Smooth muscle cell (in vitro differentiated cells): ENCODE data around the gene EHMT1. TPM values are rescaled to one million over a fixed set of nuclear protein-coding genes. Genes with fewer than 3 reads are reported as not detected.
A peak's percentile ranks its signal among the peaks of the same experiment; 100 is the strongest.

Source experiments
- DNase-seq: peaks from one replicate; lab custom pipeline; 2025; ENCODE audit not compliant: unreplicated experiment; lab: John Stamatoyannopoulos, UW
- H2AFZ ChIP-seq: fragments of 200-600 bp; sonication (generic); 2 replicates; pipeline ENCODE4 v1.6.0; 2016; ENCODE audit warnings: antibody characterized with exemption, low read depth, mild to moderate bottlenecking
- H3F3A ChIP-seq: fragments of 200-600 bp; sonication (generic); 2 replicates; pipeline ENCODE4 v1.6.0; 2017; ENCODE audit warnings: antibody characterized with exemption, low read depth
- H3K27ac ChIP-seq: fragments of 200-600 bp; sonication (generic); 2 replicates; pipeline ENCODE4 v1.5.1; 2016; ENCODE audit warnings: low read depth, mild to moderate bottlenecking
- H3K27me3 ChIP-seq: fragments of 200-600 bp; sonication (generic); 2 replicates; pipeline ENCODE4 v1.6.1; 2016; ENCODE audit warnings: low read depth, mild to moderate bottlenecking
- H3K36me3 ChIP-seq: fragments of 200-600 bp; sonication (generic); 2 replicates; pipeline ENCODE4 v1.5.1; 2016; ENCODE audit warnings: low read depth
- H3K4me1 ChIP-seq: fragments of 200-600 bp; sonication (generic); 2 replicates; pipeline ENCODE4 v1.5.1; 2016; ENCODE audit warnings: low read depth
- H3K4me2 ChIP-seq: fragments of 200-600 bp; sonication (generic); 2 replicates; pipeline ENCODE4 v1.6.0; 2016; ENCODE audit warnings: mild to moderate bottlenecking
- H3K4me3 ChIP-seq: fragments of 200-600 bp; sonication (generic); 2 replicates; pipeline ENCODE4 v1.5.1; 2016; ENCODE audit warnings: mild to moderate bottlenecking
- H3K79me2 ChIP-seq: fragments of 200-600 bp; sonication (generic); 2 replicates; pipeline ENCODE4 v1.6.0; 2016; ENCODE audit warnings: low read depth, mild to moderate bottlenecking
- H3K9ac ChIP-seq: fragments of 200-600 bp; sonication (generic); 2 replicates; pipeline ENCODE4 v1.6.0; 2016; ENCODE audit warnings: low read depth
- H3K9me3 ChIP-seq: fragments of 200-600 bp; sonication (generic); replicated peaks from 2 replicates; pipeline ENCODE4 v1.5.1; 2016; ENCODE audit warnings: low read depth
- H4K20me1 ChIP-seq: fragments of 200-600 bp; sonication (generic); 2 replicates; pipeline ENCODE4 v1.6.0; 2016; ENCODE audit warnings: low read depth
- CTCF ChIP-seq: fragments of 200-600 bp; sonication (generic); IDR thresholded peaks from 2 replicates; pipeline ENCODE4 v1.5.1; 2017; ENCODE audit warnings: borderline replicate concordance, mild to moderate bottlenecking, antibody characterized with exemption; ENCODE audit not compliant: insufficient read depth, poor library complexity, severe bottlenecking
- WGBS: methylation state at CpG from one replicate; pipeline ENCODE4 v1.1.7; 2016; ENCODE audit warnings: low lambda C conversion rate; 5-methylcytosine and 5-hydroxymethylcytosine counted together
- polyA plus RNA-seq: library from polyadenylated mRNA; unstranded; fragments of >200 nt; fragmentation: Nextera tagmentation; extraction: Ambion mirVana; gene quantifications from 2 replicates; pipeline ENCODE4 v1.2.1, GENCODE V29; 2016
- total RNA-seq: library from RNA; depleted of rRNA; stranded (reverse); fragments of >200 nt; gene quantifications from 2 replicates; pipeline ENCODE4 v1.2.3, GENCODE V29; 2014

EHMT1 gene
- total and polyA plus RNA-seq, 2 experiments from 2014 or later = 23.1 to 34.1 TPM

GRCh38 chr9:137583957-137584356 is 34.8 kb upstream of the EHMT1 start:
- Histone ChIP-seq H3K27ac (no peak overlapping the region), H3K4me2 (no peak overlapping the region), H3K9me3 (no peaks in the 10 kb centered on the region), H3K79me2 (peaks cover 7% of the 10 kb centered on the region), H3K4me3 (no peak overlapping the region), H4K20me1 (peaks cover 4% of the 10 kb centered on the region), H3K9ac (no peak overlapping the region), H3K27me3 (no peaks in the 10 kb centered on the region), H3K4me1 (peaks cover 2% of the 10 kb centered on the region), H3F3A (no peaks in the 10 kb centered on the region), H3K36me3 (no peaks in the 10 kb centered on the region), H2AFZ (no peak overlapping the region)
- 93% methylated on average over 8 of the region's 8 CpGs for WGBS
- TF ChIP-seq CTCF = no peak
- no peak for DNase-seq

DNA sequence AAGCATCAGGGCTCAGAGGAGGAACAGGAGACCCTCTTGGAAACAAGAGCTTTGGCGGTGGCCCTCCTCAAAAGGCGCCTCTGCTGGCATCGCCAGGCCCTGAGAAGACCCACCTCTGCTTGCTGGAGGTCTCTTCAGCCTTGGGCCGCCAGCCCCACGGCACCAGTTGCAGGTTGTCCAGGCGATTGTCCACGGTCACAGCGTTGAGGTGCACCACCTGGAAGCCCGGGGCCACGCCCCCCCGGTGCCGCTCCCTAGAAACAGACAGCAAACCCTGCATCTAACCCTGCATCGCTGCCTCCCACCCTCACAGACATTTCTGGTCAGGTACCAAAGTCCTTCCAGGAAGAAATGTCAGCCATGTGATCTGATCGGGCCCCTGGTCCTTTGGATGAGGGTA is 32.0 kb upstream of the EHMT1 start:
- Histone ChIP-seq H2AFZ (no peak overlapping the region), H4K20me1 (peaks cover 11% of the 10 kb centered on the region), H3F3A (no peaks in the 10 kb centered on the region), H3K36me3 (no peaks in the 10 kb centered on the region), H3K9me3 (no peaks in the 10 kb centered on the region), H3K4me1 (peaks cover 9% of the 10 kb centered on the region), H3K79me2 (peaks cover 16% of the 10 kb centered on the region), H3K4me3 (no peak overlapping the region), H3K9ac (no peak overlapping the region), H3K27ac (no peak overlapping the region), H3K4me2 (no peak overlapping the region), H3K27me3 (no peaks in the 10 kb centered on the region)
- WGBS = 98% methylated on average over 14 of the region's 14 CpGs
- TF ChIP-seq CTCF = no peak
- no peak for DNase-seq

- H3K27me3 ChIP-seq = no peaks in the 10 kb centered on the region
- TF ChIP-seq CTCF = no peak
- no peak overlapping the region for H3K27ac ChIP-seq
- H3K4me3 ChIP-seq = no peak overlapping the region
- peak overlapping the region; percentile 94 for H3K4me2 ChIP-seq
- no peak overlapping the region for H2AFZ ChIP-seq
- H4K20me1 ChIP-seq = peaks cover 11% of the 10 kb centered on the region
- H3K36me3 ChIP-seq = no peaks in the 10 kb centered on the region
- peaks cover 16% of the 10 kb centered on the region for H3K79me2 ChIP-seq
- H3K9ac ChIP-seq = no peak overlapping the region
- no peaks in the 10 kb centered on the region for H3K9me3 ChIP-seq
- H3F3A ChIP-seq = no peaks in the 10 kb centered on the region
- WGBS = 94% methylated on average over 13 of the region's 13 CpGs
- DNase-seq = no peak
- H3K4me1 ChIP-seq = peaks cover 9% of the 10 kb centered on the region
Observed at GRCh38 chr9:137588311-137588710, 30.5 kb upstream of the EHMT1 start.

GRCh38 chr9:137588891-137589290 is 29.9 kb upstream of the EHMT1 start:
- Histone ChIP-seq H3K4me3 (peak overlapping the region; percentile 74), H3K27me3 (no peaks in the 10 kb centered on the region), H3K27ac (no peak overlapping the region), H4K20me1 (peaks cover 11% of the 10 kb centered on the region), H3K9ac (peak overlapping the region; percentile 62), H3F3A (no peaks in the 10 kb centered on the region), H2AFZ (no peak overlapping the region), H3K36me3 (no peaks in the 10 kb centered on the region), H3K9me3 (no peaks in the 10 kb centered on the region), H3K4me1 (peaks cover 9% of the 10 kb centered on the region), H3K4me2 (peak overlapping the region; percentile 94), H3K79me2 (peaks cover 16% of the 10 kb centered on the region)
- no peak for DNase-seq
- WGBS = 91% methylated on average over 6 of the region's 6 CpGs
- no peak for TF ChIP-seq CTCF
